DOHH2 (cell line): ENCODE results near the gene SLC7A5.
"Not testable (repeated sequence)": the region's sequence is repeated elsewhere in the genome, so short reads cannot be mapped to it uniquely, and the experiment has no call there.

Experiments used
- H3F3A ChIP-seq: fragments of 200-600 bp; sonication (generic), shearing (Covaris generic); 2 replicates; pipeline ENCODE4 v1.6.0; 2016; ENCODE audit warnings: antibody characterized with exemption, mild to moderate bottlenecking; ENCODE audit not compliant: control insufficient read depth, insufficient read depth
- H3K27ac ChIP-seq: fragments of 200-600 bp; sonication (generic); 2 replicates; pipeline ENCODE4 v1.5.1; 2014; ENCODE audit warnings: low read depth, mild to moderate bottlenecking, low read length, moderate library complexity
- H3K27me3 ChIP-seq: fragments of 200-600 bp; sonication (generic); 2 replicates; pipeline ENCODE4 v1.6.1; 2014; ENCODE audit warnings: mild to moderate bottlenecking, low read length, mixed read lengths; ENCODE audit not compliant: control insufficient read depth
- H3K36me3 ChIP-seq: fragments of 200-600 bp; sonication (generic); 2 replicates; pipeline ENCODE4 v1.6.1; 2014; ENCODE audit warnings: mild to moderate bottlenecking, low read length, moderate library complexity, mixed read lengths; ENCODE audit not compliant: control insufficient read depth
- H3K4me1 ChIP-seq: fragments of 200-600 bp; sonication (generic); 2 replicates; pipeline ENCODE4 v1.6.1; 2014; ENCODE audit warnings: mild to moderate bottlenecking, low read length, mixed read lengths; ENCODE audit not compliant: control insufficient read depth
- H3K4me2 ChIP-seq: fragments of 200-600 bp; sonication (generic); 2 replicates; pipeline ENCODE4 v1.6.0; 2014; ENCODE audit warnings: mild to moderate bottlenecking, low read length, moderate library complexity
- H3K4me3 ChIP-seq: fragments of 200-600 bp; sonication (generic); 2 replicates; pipeline ENCODE4 v1.5.1; 2014; ENCODE audit warnings: mild to moderate bottlenecking, low read length, mixed read lengths
- H3K79me2 ChIP-seq: fragments of 200-600 bp; sonication (generic); 2 replicates; pipeline ENCODE4 v1.6.1; 2014; ENCODE audit warnings: mild to moderate bottlenecking, low read length, mixed read lengths; ENCODE audit not compliant: control insufficient read depth
- H3K9me2 ChIP-seq: fragments of 200-600 bp; sonication (generic); replicated peaks from 2 replicates; pipeline ENCODE4 v1.6.1; 2014; ENCODE audit warnings: mild to moderate bottlenecking, low read length, mixed read lengths; ENCODE audit not compliant: control insufficient read depth
- H3K9me3 ChIP-seq: fragments of 200-600 bp; sonication (generic); 2 replicates; pipeline ENCODE4 v1.6.1; 2014; ENCODE audit warnings: antibody characterized with exemption, low read length, mixed read lengths; ENCODE audit not compliant: control insufficient read depth, insufficient read depth
- H4K20me1 ChIP-seq: fragments of 200-600 bp; sonication (generic); 2 replicates; pipeline ENCODE4 v1.6.0; 2014; ENCODE audit warnings: low read depth, mild to moderate bottlenecking, antibody characterized with exemption, low read length, moderate library complexity; ENCODE audit not compliant: control insufficient read depth, insufficient read depth
- EZH2phosphoT487 ChIP-seq: fragments of 200-600 bp; sonication (generic); IDR thresholded peaks from 2 replicates; pipeline ENCODE4 v1.6.1; 2017; ENCODE audit warnings: borderline replicate concordance, mild to moderate bottlenecking, antibody characterized with exemption, low read length, moderate library complexity, mixed read lengths
- TF ChIP-seq, protein P1 (sequence below): fragments of 200-600 bp; sonication (generic); IDR thresholded peaks from one replicate; pipeline ENCODE4 v1.5.1; 2014; ENCODE audit warnings: antibody characterized with exemption, mild to moderate bottlenecking, low read depth, low read length; ENCODE audit not compliant: poor library complexity, severe bottlenecking

The SLC7A5 gene

GRCh38 chr16:87882436-87883019, 13.2 kb upstream of the SLC7A5 start:
- Histone ChIP-seq H3K27ac (no peak overlapping the region), H3K4me2 (no peak overlapping the region), H3F3A (no peaks in the 10 kb centered on the region), H3K36me3 (no peaks in the 10 kb centered on the region), H3K27me3 (peaks cover 4% of the 10 kb centered on the region; the same call in 1 of the 2 replicates), H3K4me3 (no peak overlapping the region), H4K20me1 (no peaks in the 10 kb centered on the region), H3K4me1 (no peaks in the 10 kb centered on the region), H3K9me3 (no peaks in the 10 kb centered on the region), H3K79me2 (no peaks in the 10 kb centered on the region), H3K9me2 (no peaks in the 10 kb centered on the region)
- TF ChIP-seq EZH2phosphoT487, result no peak
- TF ChIP-seq, protein P1, sequence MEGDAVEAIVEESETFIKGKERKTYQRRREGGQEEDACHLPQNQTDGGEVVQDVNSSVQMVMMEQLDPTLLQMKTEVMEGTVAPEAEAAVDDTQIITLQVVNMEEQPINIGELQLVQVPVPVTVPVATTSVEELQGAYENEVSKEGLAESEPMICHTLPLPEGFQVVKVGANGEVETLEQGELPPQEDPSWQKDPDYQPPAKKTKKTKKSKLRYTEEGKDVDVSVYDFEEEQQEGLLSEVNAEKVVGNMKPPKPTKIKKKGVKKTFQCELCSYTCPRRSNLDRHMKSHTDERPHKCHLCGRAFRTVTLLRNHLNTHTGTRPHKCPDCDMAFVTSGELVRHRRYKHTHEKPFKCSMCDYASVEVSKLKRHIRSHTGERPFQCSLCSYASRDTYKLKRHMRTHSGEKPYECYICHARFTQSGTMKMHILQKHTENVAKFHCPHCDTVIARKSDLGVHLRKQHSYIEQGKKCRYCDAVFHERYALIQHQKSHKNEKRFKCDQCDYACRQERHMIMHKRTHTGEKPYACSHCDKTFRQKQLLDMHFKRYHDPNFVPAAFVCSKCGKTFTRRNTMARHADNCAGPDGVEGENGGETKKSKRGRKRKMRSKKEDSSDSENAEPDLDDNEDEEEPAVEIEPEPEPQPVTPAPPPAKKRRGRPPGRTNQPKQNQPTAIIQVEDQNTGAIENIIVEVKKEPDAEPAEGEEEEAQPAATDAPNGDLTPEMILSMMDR, result no peak

- peaks cover 4% of the 10 kb centered on the region; the same call in 1 of the 2 replicates for H3K27me3 ChIP-seq
- no peaks in the 10 kb centered on the region for H3K79me2 ChIP-seq
- no peaks in the 10 kb centered on the region for H3K4me1 ChIP-seq
- no peak overlapping the region for H3K4me3 ChIP-seq
- TF ChIP-seq, protein P1, result no peak
- TF ChIP-seq EZH2phosphoT487, result no peak
- no peaks in the 10 kb centered on the region for H3F3A ChIP-seq
- no peaks in the 10 kb centered on the region for H4K20me1 ChIP-seq
- H3K9me3 ChIP-seq, result no peaks in the 10 kb centered on the region
- no peaks in the 10 kb centered on the region for H3K36me3 ChIP-seq
- H3K4me2 ChIP-seq, result no peak overlapping the region
- no peaks in the 10 kb centered on the region for H3K9me2 ChIP-seq
- H3K27ac ChIP-seq, result no peak overlapping the region
Observed at GRCh38 chr16:87881324-87882200, 12.3 kb upstream of the SLC7A5 start.

GRCh38 chr16:87880117-87880696, 10.9 kb upstream of the SLC7A5 start:
- no peaks in the 10 kb centered on the region for H3K79me2 ChIP-seq
- H3K27me3 ChIP-seq, result peaks cover 7% of the 10 kb centered on the region
- no peaks in the 10 kb centered on the region for H4K20me1 ChIP-seq
- TF ChIP-seq EZH2phosphoT487, result no peak
- TF ChIP-seq, protein P1, result no peak
- H3K9me3 ChIP-seq, result no peaks in the 10 kb centered on the region
- H3F3A ChIP-seq, result no peaks in the 10 kb centered on the region
- H3K4me2 ChIP-seq, result no peak overlapping the region
- H3K36me3 ChIP-seq, result no peaks in the 10 kb centered on the region
- H3K9me2 ChIP-seq, result no peaks in the 10 kb centered on the region
- no peak overlapping the region for H3K4me3 ChIP-seq
- H3K4me1 ChIP-seq, result peaks cover 1% of the 10 kb centered on the region
- H3K27ac ChIP-seq, result no peak overlapping the region

- H3K9me3 ChIP-seq, H3F3A ChIP-seq: not testable (repeated sequence)
- peaks cover 14% of the 10 kb centered on the region for H3K27me3 ChIP-seq
Observed at GRCh38 chr16:87879411-87880013, 10.2 kb upstream of the SLC7A5 start.

More at GRCh38 chr16:87879411-87880013, 10.2 kb upstream of the SLC7A5 start:
- H3K4me1 ChIP-seq, H3K36me3 ChIP-seq, H3K4me3 ChIP-seq, H3K27ac ChIP-seq, H3K4me2 ChIP-seq, H3K79me2 ChIP-seq, H4K20me1 ChIP-seq, H3K9me2 ChIP-seq: not testable (repeated sequence)
